GM21367 (cell line): ENCODE data around the gene NDST4.

Experiments used
- ATAC-seq: cut with Tn5 transposase; IDR thresholded peaks from one replicate; pipeline ENCODE4 v1.9.1; 2021; ENCODE audit not compliant: unreplicated experiment

Gene NDST4

GRCh38 chr4:114921191-114921590 is 192.2 kb downstream of the NDST4 start:
- no peak for ATAC-seq

- ATAC-seq: no peak
These were observed 202.3 kb downstream of the NDST4 start for GRCh38 chr4:114911111-114911510.

GRCh38 chr4:114907568-114907967 is 205.9 kb downstream of the NDST4 start:
- no peak for ATAC-seq

- no peak for ATAC-seq
These were observed 208.4 kb downstream of the NDST4 start for GRCh38 chr4:114905017-114905416.

GRCh38 chr4:114900934-114901333 is 212.5 kb downstream of the NDST4 start:
- ATAC-seq: no peak

GRCh38 chr4:114890773-114891172 is 222.6 kb downstream of the NDST4 start:
- ATAC-seq: no peak

GRCh38 chr4:114886761-114887160 is 226.7 kb downstream of the NDST4 start:
- ATAC-seq: no peak

- no peak for ATAC-seq
These were observed 229.8 kb downstream of the NDST4 start for GRCh38 chr4:114883641-114884040.

GRCh38 chr4:114879916-114880669 is 233.3 kb downstream of the NDST4 start:
- no peak for ATAC-seq

GRCh38 chr4:114875630-114876029 is 237.8 kb downstream of the NDST4 start:
- ATAC-seq: no peak

- no peak for ATAC-seq
These were observed 239.1 kb downstream of the NDST4 start for GRCh38 chr4:114874321-114874720.

GRCh38 chr4:114870987-114871386 is 242.4 kb downstream of the NDST4 start:
- ATAC-seq: no peak

- peak; percentile 49 for ATAC-seq
These were observed 246.3 kb downstream of the NDST4 start for GRCh38 chr4:114866901-114867670.

- no peak for ATAC-seq
These were observed 249.4 kb downstream of the NDST4 start for GRCh38 chr4:114864060-114864459.

- no peak for ATAC-seq
These were observed 252.6 kb downstream of the NDST4 start for GRCh38 chr4:114860786-114861185.

- no peak for ATAC-seq
These were observed 255.6 kb downstream of the NDST4 start for GRCh38 chr4:114857831-114858230.

GRCh38 chr4:114839986-114840385 is 273.4 kb downstream of the NDST4 start:
- ATAC-seq: no peak

- ATAC-seq: no peak
These were observed 282.8 kb downstream of the NDST4 start for GRCh38 chr4:114830628-114831027.

GRCh38 chr4:114827651-114828050 is 285.8 kb downstream of the NDST4 start:
- no peak for ATAC-seq

GRCh38 chr4:114815760-114816159 is 297.7 kb downstream of the NDST4 start:
- no peak for ATAC-seq

GRCh38 chr4:114813961-114814360 is 299.5 kb downstream of the NDST4 start:
- no peak for ATAC-seq

GRCh38 chr4:114811564-114812301 is 301.7 kb downstream of the NDST4 start:
- ATAC-seq: no peak
